Renal pelvis (tissue), 4 donors: Measurements from ENCODE around the gene IFT81. TPM values are rescaled to one million over a fixed set of nuclear protein-coding genes. Genes with fewer than 3 reads are reported as not detected.

Experiments
- DNase-seq: peaks from one replicate; pipeline ENCODE4 v3.0.0-alpha.2; 2013
- polyA plus RNA-seq, 3 donors: library from polyadenylated mRNA; unstranded; fragments of 120-200 nt; gene quantifications; one replicate each; pipeline ENCODE4 v1.2.1, GENCODE V29; 2013; ENCODE audit not compliant: insufficient read length in 3 of 3

The IFT81 gene
- polyA plus RNA-seq, 3 donors: 43.8 to 50.5 (median 48.1) TPM

DNA sequence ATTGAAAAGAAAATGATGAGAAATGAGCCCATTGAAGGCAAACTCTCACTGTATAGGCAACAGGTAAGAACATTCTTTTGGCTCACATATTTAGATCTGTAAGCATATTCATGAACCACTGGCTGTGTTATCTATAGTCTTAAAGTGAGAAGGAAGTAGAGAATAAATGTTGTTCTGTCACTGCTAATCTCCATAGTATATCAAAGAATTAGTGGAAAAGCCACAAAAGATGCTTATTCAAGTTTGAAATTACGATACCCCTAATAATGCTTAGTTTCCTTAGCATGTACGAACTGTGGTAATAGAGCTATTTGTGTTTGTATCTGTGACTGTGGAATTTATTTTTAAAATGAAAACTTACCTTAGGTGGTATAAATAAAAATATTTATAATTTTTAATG is 22.8 kb downstream of the IFT81 start:
- DNase-seq: no peak

DNA sequence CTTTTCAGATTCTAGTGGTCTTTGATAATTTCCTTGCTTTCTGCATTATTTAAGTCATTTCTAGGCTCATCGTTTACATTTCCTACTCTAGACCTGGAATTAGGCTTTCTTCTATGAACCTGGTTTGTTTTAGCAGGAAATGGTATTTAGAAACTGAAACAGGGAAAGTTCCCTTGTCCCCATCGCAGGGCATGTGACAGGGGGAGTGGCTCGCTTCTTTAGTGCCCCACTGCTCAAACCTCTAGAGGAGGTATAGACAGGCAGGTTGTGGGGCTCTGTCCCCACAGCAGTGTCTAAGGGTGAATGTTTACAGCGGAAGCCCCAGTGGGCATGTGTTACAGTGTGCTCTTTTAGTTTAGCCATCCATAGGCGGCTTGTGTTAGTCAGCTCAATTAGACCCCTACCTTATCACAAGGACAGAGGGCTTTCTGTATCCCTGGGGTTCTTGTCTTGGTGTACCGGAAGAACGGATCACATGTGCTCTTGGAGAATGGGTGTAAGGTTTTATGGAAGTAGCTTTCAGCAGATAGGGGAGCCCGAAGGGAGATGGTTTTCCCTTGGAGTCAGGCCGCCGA is 25.0 kb downstream of the IFT81 start:
- no peak for DNase-seq

DNA sequence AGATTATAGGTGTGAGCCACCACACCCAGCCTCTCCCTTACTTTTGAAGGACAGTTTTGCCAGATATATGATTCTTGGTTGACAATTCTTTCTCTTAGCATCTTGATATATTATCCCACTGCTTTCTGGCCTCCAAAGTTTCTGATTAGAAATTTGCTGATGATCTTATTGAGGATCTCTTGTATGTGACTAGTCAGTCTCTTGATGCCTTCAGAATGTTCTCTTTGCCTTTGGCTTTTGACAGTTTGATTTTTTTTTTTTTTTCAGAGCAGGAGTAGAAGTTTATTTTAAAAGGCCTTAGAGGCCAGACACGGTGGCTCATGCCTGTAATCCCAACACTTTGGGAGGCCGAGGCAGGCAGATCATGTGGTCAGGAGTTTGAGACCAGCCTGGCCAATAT is 32.6 kb downstream of the IFT81 start:
- no peak for DNase-seq

- no peak for DNase-seq
Measured at GRCh38 chr12:110157539-110157938, 33.4 kb downstream of the IFT81 start.

DNA sequence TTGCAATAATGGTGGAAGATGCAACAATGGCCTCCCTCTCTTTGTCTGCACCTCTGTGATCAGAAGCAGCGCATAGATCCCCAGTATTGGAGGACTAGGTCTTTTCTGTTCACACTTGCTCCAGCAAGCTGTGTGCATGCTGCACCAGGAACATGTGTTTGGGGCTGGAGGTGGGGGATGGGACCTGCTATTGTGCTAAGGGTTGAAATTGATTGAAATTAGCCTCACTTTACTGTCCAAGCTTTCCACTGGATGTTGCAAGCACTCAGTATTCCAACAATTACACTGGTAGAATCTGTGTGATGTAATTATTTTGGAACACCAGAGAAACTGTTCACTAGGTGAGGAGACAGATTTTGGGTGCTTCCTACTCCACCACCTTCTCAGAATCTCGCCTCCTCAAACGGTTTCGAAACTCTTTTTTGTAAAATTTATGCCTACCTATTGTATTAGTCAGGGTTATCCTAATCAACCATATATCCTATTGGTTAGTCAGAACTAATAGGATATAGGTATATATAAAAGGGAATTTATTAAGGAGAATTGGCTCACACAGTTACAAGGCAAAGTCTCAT is 35.6 kb downstream of the IFT81 start:
- no peak for DNase-seq

- no peak for DNase-seq
Measured at GRCh38 chr12:110165540-110166159, 41.5 kb downstream of the IFT81 start.

DNA sequence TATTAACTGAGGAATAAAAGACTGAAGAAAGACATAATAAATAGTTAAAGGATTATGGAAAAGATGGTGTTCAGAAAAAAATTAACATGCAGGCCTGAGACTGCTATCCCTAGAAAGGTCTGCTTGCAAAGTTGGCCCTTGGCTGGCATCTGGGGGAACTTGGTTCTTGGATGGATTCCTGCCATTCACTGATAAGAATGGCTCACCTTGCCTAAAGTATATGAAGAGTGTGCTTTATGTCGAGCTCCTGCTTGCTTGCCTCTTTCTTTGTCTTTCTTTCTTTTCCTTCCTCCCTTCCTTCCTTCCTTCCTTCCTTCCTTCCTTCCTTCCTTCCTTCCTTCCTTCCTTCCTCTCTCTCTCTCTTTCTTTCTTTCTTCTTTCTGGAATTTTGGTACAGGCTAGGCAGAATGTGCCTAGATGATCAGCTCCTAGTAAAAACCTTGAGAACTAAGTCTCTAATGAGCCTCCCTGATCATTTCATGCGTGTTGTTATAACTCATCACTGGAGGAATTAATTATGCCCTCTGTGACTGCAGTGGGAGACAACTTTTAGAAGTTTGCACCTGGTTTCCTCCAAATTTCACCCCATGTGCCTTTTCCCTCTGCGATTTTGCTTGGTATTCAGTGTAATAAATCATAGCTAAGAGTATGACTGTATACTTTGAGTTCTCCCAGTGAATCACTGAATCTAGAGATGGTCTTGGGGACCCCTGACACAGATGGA is 44.7 kb downstream of the IFT81 start:
- DNase-seq: no peak

GRCh38 chr12:110170535-110171185 is 46.5 kb downstream of the IFT81 start:
- DNase-seq: no peak

DNA sequence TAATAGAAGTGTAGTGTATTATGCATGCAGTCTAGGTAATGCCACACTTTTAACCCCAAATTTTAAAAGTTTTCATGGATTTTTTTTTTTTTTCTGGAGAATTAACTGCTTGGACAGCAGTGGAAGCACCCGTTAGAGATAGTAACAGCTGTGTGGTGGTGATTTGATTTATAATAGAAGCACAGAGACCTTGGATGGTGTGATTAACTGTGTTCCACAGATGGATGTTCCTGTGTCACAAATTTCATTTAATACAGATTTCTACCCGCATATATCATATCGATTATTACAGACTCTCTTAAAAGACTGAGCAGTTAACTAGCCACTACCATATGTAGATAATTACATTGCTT is 47.0 kb downstream of the IFT81 start:
- no peak for DNase-seq

GRCh38 chr12:110171636-110172035 is 47.5 kb downstream of the IFT81 start:
- DNase-seq: no peak

GRCh38 chr12:110174373-110174996 is 50.3 kb downstream of the IFT81 start:
- no peak for DNase-seq

DNA sequence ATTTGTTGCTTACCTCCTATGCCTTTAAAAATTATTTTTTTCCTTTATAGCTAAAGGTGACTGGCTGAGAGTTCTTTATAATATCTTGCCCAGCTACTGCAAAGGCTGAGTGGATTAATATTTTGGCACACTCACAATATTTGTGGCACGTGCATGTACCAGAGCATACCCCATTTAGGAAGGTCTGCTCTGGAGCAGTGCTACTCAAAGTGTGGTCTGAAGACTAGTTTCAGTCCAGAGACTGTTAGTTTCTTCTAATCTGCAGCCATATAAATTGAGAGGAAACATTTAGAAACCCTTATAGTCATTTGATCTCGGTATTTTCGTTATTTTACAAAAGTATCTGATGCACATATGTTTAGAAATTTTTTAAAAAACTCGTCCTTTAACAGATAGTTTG is 51.0 kb downstream of the IFT81 start:
- no peak for DNase-seq

- no peak for DNase-seq
Measured at GRCh38 chr12:110176745-110177144, 52.6 kb downstream of the IFT81 start.

GRCh38 chr12:110179291-110179690 is 55.1 kb downstream of the IFT81 start:
- DNase-seq: no peak

DNA sequence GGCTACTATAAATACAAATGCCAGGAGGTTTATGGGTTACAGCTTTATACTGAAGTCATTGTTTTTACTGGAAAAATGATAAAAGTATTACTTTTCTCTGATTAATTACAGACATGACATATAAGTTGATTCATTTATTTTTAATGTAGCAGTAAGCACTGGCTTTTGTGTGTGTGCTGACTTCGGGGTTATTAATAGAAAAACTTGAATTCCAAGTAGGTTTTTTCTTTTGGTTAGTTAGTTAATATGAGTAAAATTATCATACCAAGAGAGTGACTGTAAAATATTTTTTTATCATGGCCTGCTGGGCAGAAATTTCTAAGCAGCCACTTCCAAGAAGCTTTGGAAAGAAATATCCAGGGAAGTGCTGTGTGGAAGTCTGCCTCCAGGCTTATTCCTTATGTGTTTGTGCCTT is 56.4 kb downstream of the IFT81 start:
- no peak for DNase-seq

DNA sequence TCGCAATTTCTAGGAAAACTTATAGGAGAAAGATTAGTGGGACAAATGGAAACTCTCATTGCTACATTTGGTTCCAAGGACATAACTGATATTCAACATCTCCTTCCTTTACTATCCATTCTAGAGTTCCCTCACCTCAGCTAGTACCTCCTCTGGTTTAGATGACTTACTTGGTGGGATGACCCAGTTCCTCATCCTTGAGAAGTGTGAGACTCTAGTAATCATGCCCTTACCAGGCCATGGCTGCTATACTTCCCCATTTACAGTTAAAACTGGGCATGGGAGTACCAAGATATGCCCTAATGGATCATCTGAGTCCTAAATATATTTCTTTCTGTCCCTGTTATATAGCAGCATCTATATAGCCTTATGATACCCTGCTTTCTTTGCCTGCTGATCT is 58.1 kb downstream of the IFT81 start:
- DNase-seq: no peak

DNA sequence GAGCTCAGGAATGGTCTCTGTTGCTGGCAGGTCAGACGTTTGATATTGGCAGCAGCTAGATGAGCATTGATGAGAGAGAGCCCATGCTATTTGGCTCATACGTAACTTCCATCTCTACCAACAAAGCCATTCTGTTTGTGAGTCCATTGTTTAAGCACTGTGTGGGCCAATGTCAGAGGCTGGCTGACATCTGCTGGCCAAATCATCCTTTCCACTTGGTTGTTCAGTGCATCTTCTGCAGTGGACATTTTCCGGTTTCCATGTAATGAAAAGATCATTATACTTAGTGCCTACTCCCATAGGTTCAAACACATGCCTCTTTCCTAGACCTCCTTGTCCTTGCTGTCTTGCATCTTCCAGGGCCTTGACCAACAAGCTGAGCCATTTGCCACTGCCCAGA is 59.2 kb downstream of the IFT81 start:
- DNase-seq: no peak

GRCh38 chr12:110185626-110186025 is 61.5 kb downstream of the IFT81 start:
- DNase-seq: no peak

GRCh38 chr12:110186059-110186458 is 61.9 kb downstream of the IFT81 start:
- DNase-seq: no peak

DNA sequence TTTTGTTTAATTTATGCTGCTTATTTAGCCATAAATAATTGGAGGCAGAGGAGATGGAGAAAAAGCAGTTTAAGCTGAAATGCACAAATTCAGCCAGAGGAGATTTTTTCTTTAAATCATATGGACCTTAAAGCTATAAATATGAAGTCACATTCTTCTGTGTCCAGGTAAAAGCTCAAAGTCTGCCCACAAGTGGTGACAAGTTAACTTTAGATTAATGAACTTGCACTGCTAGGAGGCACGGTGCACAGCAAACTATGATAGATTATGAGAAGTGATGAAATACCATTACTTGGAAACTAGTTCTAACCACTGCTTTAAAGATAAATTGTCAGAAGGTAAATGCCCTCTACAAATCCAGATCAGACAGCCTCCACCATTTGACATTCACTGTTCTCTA is 69.0 kb downstream of the IFT81 start:
- DNase-seq: no peak

GRCh38 chr12:110197003-110197402 is 72.8 kb downstream of the IFT81 start:
- no peak for DNase-seq

- no peak for DNase-seq
Measured at GRCh38 chr12:110198386-110198785, 74.2 kb downstream of the IFT81 start.
